HG02970 (cell line): ENCODE measurements around the gene TREM1.
"Not testable (repeated sequence)": the region's sequence is repeated elsewhere in the genome, so short reads cannot be mapped to it uniquely, and the experiment has no call there.

ENCODE experiments used
- ATAC-seq: cut with Tn5 transposase; IDR thresholded peaks from one replicate; pipeline ENCODE4 v1.9.1; 2021; ENCODE audit warnings: mild to moderate bottlenecking, moderate library complexity, moderate number of reproducible peaks; ENCODE audit not compliant: unreplicated experiment, low FRiP score

Gene TREM1

DNA sequence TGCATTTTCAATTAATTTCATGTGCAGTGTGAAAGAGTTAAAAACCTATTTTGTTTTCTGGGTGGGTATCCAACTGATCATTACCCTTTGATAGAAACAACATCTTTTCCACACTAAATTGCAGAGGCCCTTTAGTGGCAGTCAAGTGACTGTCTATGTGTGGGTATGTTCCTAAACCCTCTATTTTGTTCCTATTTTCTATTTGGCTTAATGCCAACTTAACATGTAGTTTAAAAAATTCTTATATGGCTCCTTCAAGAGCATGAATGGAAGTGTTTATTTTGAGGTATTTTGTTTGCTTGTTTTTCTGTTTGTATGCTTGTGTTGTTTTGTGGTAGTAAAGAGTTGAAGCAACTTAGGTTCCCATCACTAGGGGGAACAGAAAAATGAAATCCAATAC is 19.9 kb downstream of the TREM1 start:
- no peak for ATAC-seq

DNA sequence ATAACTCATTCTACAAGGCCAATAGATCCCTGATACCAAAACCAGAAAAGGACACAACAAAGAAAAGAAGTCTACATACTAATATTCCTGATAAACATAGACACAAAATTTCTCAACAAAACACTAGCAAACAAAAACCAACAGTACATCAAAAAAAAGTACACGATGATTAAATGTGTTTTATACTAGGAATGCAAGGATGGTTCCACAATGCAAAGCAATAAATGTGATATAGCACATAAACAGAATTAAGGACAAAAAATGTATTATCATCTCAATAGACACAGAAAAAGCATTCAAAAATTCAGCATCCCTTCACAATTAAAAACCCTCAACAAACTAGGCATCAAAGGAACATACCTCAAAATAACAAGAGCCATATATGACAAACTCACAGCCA is 23.2 kb downstream of the TREM1 start:
- no peak for ATAC-seq

DNA sequence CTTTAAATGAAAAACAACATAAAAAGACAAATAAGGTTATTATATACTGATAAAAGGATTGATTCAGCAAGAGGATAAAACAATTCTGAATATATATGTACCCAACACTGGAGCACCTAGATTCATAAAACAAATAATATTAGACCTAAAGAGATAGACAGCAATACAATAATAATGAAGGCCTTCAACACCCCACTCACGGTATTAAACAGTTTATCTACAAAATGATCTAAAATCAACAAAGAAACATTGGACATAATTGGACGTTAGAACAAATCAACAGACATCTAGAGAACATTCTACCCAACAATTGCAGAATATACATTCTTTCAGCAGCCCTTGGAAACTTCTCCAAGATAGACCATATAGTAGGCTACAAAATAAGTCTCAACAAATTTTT is 24.1 kb downstream of the TREM1 start:
- no peak for ATAC-seq

DNA sequence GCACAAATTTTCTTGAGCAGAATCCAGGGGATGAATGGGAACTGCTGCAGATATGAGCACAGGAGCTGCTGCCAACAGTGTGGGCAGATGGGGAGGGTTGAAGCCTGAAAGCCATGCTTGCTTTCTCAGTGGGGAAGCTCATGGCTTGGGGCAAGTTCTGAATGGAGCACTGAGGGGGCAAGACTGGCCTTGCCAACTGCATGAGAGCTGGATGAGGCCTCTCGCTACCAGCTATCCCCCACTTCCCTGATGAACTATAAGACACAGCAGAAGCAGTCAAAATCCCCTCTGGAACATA is 28.3 kb downstream of the TREM1 start:
- no peak for ATAC-seq

DNA sequence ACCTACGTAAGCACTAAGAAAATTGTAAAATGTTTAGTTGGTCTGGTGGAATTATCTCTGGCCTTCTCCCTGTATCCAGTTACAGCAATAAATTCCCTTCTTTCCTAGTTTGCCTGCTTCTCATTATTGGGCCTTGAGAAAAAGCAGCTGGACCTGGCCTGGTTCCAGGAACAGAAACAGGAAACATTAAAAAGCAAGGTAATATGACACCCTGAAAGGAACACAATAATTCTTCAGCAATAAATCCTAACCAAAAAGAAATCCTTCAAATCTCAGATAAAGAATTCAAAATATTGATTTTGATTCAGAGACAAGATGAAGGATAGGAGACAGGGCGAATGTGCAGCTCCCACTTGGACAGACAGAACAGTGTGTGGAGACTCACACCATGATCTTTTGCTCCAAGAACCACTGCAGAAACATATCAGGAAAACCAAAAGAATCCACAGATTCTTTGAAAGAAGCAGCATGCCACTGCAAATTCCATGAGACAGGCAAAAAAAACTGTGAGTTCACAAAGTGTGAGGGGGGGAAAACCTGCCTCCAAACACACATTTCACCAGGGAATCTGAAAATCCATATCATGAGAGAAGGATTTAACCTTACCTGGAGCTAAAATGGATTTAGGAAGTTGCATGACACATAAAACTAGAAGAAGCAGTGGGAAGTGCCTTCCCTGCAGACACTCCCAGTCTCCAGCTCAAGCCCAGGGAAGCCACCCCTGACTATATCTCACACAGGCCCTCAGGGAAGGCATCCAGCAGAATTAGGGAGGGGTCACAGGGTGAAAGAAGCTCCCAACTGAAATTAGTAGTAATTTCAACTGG is 28.9 kb downstream of the TREM1 start:
- ATAC-seq, result no peak

DNA sequence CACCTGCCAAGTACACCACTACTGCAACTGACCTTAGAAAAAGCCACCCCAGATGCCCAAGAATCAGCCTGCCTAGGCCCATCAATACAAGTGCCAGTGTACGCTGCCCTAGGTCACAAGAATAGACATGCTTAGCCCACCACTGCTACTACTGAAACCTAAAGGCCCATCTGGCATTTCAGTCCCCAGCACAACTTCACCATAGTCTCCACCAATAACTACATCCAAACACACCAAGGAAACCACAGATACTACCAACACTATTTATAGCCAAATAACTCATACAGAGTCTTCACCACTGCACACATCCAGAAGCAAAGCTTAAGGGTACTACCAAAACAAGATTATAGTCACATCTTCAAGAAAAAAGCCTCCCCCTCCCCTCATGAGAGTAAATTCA is 30.1 kb downstream of the TREM1 start:
- ATAC-seq, result no peak

DNA sequence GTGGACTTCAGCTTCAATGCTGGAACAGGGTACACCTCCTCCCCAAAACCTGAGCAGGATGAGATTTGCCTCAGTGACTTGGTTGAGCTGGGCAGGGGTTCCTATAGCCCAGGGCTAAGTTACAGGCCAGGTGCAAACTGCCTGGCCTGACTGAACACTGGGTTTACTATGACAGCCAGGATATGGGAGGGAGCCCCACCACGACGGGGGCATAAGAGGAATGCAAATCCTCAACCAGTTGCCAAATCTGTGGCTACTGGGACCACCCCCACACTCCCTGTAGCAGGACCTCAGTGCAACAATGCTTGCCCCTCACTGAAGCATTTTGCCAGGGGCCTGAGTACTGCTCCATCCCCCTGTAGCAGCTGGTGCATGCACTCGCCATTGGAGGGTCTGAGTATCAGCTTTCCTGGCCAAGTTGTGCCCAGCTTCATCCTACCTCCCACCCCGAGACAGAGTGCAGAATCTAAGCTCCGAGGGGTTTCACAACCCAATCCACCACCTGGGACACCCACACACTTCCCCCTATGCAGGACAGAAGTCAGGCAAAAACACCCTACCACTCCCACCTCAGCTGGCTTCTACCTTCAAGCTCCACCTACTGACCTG is 30.7 kb downstream of the TREM1 start:
- no peak for ATAC-seq

DNA sequence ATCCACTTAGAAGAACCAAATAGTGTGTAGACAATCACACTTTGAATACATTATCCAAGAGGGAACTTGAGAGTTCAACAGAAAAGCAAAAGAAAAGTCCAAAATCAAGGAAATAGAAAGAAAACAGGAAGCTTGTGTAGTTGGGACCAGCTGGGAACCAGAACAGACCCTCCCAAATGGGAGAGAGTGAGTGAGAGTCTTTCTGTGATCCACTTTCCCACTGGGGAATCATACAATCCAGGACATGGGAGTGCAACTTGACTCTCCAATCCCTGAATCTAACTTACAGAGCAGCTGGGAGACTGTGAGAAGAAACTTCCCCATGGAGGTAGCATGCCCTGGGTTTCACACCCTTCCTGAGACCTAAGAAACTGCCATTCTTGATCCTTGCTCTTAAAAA is 31.4 kb downstream of the TREM1 start:
- no peak for ATAC-seq

DNA sequence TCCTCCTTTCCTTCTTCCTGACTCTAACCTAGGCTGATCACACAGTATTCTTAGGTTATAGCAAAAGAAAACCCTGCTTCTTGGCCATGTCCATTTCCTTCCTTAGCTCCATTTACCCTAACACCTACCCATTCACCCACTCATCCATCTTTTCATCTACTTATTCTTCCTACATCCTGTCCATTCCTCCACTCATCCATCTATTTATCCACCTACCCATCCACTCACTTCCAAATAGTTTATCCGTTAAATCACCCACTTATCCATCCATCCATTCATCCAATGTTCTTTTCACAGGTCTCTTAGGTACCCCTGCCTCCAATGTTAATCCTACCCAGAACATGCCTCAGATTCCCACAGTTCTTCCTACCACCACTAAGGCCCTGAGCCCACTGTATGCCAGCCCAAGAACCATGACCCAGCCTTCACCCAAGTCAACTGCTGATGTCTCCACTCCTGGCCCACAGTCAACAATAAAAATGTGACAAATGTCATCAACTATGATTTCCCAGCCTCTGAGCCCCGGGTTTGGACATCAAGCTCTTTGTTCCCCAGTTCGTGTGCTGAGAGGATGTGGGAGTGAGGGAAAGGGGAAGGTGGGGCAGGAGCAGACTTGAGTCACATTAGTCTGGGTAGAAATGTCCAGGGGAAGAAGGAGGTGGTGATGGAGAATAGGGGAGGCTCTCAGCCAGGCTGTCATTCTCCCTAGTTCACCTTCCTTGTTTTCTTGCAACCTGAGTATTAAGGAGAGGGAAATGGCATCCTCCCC is 33.9 kb downstream of the TREM1 start:
- ATAC-seq, result no peak

DNA sequence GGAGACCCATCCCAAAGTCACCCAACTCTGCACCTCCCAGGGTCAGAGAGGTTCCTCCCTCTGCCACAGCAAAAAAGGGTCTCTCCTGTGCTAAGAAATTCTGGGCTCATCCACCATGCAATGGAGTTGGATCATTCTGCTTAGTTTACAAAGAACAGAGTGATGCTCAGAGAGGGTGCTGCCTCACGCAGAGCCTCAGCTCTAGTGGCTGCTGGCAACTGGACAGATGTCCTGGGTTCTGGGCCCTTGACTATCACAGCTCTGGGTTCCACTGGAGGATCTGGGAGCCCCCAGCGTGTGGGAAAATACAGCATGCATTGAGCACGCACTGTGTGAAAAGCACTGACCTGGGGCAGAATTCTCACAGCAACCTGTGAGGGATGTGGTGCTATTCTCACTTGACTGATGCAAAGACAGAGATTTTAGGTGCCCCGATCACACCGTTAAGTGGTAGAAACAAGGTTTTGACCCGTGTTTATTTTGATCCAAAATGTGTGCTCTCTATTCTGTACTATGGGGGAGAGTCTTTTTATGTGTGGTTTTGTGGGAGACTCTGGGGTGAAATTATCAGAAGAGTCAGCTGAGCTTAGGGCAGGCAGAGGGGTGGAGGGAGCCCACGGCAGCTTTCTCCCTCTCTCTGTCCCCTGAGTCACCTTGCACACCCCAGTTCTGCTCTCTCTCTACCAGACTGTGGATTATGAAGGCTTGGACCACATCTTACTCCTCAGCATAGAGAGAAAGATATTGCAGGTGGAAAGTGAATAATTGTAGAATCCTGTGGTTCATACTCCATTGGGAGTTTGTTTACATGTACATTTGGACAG is 38.4 kb downstream of the TREM1 start:
- ATAC-seq, result no peak

DNA sequence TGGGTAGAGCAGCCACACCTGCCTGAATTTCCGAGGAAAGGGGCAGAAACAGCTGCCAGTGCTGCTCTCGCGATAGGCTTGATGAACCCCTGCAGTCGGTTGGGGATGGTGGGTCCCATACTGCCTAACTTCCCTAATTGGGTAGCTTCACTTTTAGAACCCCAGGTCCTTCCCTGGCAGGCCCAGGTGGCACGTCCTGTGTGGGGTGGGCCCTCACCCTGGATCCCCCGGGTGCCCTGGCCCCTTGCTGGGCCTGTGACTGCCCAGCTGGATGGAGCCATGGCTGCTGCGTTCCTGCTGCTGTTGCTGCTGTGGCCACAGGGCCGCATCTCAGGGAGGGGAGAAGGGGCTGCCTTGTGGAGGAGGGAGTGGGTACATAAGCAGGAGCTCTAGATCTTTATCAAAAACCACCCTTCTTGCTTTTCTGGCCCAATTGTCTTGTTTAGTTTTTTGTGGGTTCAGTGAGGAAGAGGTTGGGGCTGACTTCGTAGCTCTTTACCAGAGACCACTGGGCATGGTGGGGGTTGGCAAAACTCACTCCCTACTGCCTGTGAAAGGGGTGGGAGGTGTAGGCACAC is 39.1 kb downstream of the TREM1 start:
- no peak for ATAC-seq

DNA sequence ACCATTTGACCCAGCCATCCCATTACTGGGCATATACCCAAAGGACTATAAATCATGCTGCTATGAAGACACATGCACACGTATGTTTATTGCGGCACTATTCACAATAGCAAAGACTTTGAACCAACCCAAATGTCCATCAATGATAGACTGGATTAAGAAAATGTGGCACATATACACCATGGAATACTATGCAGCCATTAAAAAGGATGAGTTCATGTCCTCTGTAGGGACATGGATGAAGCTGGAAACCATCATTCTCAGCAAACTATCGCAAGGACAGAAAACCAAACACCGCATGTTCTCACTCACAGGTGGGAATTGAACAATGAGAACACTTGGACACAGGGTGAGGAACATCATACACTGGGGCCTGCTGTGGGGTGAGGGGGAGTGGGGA is 40.0 kb downstream of the TREM1 start:
- ATAC-seq, result not testable (repeated sequence)

DNA sequence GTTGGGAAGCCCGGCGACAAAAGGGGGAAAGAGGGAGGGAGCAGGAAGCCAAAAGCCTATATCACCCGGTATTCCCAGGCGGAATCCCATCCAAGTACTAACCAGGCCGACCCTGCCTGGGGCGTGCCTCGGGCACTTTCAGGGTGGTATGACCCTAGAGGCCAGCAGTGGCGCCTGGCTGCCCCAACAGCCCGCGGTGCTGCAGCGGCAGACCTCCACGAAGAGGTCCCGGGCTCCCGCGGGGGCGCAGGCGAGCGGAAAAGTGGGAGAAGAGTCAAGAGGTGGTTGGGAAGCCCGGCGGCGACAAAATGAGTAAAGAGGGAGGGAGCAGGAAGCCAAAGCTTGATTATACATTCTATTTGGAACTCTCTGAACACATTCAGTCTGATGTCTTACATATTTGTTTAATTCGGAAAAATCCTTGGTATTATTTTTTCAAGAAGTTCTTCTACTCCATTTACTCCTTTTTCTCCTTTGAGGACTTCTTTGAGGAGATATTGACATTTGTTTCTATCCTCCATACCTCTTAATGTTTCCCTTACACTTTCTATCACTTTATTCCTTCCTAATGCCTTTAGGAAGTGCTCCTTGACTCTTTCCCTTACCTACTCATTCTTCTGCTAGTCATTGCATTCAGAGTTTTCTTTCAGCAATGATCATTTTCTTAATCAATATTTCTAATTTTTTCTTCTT is 46.9 kb downstream of the TREM1 start:
- ATAC-seq, result no peak

DNA sequence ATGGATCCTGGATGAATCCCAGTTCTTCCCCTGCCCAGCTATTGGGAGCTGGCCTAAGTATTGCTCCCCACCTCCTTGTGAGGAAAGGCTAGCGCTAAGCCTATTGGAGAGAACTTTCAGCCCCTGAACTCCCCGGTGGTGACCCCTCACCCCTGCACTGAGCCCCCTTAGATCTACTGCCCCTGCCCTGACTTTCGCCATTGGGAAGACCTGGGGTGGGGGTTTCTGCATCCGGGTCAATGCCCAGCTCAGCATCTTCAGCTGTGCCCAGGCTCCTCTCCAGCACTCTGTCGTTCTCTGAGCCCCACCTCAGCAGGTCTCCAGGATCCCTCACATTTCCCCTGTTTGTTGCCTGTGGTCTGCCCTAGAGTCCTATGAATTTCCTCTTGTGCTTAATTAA is 49.4 kb downstream of the TREM1 start:
- ATAC-seq, result no peak

DNA sequence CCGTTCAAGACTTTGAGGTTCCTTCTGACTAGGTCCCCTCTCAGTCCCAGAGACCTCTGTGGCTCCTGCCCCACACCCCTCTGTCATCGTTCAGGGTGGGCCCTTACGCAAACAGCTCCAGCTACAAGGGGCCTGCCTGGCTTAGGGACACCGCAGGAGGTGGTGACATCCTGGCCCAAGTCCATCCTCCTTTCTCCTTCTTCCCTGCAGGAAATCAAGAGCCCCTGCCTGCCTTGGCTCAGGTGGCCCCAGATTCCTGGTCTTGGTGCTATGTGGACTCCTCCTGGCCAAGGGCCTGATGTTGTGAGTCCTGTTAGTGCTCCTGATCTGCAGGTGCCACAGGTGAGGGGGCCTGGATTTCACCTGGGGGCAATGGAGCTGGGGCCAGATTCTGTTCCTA is 50.2 kb downstream of the TREM1 start:
- no peak for ATAC-seq

DNA sequence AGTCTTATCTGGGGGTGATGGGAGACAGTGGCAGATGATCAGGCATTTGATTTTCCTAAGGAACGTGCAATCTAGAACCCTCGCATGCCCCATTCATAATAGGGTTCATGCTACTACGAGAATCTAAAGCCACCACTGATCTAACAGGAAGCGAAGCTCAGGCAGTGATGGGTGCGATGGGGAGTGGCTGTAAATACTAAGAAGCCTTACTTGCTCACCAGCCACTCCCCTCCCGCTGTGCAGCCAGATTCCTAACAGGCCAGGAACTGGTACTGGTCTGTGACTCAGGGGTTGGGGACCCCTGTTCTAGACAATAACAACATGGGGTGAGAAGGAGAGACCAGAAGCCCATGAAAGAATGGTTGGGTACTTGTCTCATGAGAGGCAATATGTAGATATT is 53.8 kb downstream of the TREM1 start:
- no peak for ATAC-seq

DNA sequence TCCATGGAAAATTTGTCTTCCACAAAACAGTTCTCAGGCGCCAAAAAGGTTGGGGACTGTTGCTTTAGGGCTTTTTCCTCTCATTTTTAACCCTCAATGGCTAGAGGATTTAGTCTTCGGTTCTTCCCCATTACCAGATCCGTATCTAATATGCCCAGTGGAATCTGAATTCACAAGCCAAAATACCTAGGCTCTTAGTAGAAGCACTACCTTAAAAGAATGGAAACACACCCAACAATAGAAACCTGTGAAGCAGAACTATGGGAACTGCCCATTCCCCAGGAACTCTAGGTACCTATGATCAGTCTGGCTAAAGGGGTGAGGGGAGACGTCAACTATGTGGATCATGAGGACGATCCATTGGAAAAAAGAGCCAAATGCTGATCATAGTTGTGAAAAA is 55.2 kb downstream of the TREM1 start:
- no peak for ATAC-seq

DNA sequence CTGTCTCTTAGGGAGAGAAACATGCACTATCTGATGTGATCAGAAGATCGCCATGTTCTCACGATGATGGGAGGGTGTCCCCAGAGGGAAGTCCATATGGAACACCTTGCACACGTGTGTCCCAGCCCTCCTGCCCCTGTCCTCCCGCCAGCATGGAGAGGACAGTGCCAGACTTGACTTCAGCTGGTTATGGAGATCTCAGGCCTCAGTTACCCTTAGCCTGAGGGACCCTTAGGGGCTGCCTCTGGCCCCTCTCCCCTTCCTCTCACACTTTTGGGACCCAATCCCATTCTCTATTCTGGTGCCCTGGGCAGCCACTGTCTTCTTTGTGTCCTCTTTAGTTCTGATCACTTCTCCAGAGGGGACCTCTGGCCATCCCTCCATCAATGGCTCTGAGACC is 56.8 kb downstream of the TREM1 start:
- ATAC-seq, result no peak

DNA sequence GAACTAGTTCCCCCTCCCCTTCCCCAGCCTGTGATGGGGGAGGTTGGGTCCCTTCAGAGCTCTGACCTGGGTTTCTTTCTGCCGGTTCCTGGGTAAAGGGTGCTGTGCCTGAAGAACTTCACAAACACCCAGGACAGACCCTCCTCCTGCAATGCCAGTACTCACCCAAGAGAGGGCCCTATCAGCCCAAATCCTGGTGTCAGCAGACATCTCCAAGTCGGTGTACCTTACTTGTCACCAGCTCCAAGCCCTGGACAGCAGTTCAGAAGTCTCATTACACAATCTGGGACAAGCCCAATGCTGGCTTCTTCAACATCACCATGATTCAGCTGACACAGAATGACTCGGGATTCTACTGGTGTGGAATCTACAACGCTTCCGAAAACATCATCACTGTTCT is 57.9 kb downstream of the TREM1 start:
- ATAC-seq, result no peak

DNA sequence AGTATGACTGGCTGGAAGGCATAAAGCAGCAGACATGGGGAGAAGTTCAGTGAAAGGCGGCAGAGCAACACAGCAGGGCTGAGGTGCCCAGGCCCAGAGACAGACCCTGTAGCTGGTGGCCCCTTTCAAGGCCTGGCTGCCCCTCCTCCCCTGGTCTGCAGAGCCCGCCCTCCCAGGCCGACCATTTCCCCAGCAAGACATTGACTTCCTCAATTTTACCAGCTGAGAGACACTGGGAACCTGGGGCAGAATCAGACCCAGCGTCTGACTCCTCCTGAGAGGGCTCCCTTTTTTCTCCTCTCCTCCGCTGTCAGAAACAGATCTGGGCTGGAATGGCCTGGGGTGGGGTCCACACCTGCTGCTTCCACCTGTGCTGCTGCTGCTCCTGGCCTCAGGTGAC is 58.4 kb downstream of the TREM1 start, which contains the start of gene TREML4:
TREML4 (plus strand) TSS at position 254 of the 400 bp plus-strand sequence; CDS start at position 333, 79 bp downstream.
- ATAC-seq, result no peak
